SK-N-SH (cell line): ENCODE measurements around the gene PBX1.

Source experiments
- EP300 ChIP-seq, 2 experiments: IDR thresholded peaks; 2 replicates each; pipeline versions ENCODE4 v1.4.0 to v1.6.1; 2012; ENCODE audit warnings: borderline replicate concordance in 1 of 2, low read depth in 1 of 2, low read length in 1 of 2
- RAD21 ChIP-seq: IDR thresholded peaks from 2 replicates; pipeline ENCODE4 v1.6.1; 2012; ENCODE audit warnings: mild to moderate bottlenecking, low read length
- TF ChIP-seq, protein P1 (sequence below): IDR thresholded peaks from 2 replicates; pipeline ENCODE4 v1.6.1; 2012; ENCODE audit warnings: mild to moderate bottlenecking, low read depth, low read length, moderate library complexity

DNA sequence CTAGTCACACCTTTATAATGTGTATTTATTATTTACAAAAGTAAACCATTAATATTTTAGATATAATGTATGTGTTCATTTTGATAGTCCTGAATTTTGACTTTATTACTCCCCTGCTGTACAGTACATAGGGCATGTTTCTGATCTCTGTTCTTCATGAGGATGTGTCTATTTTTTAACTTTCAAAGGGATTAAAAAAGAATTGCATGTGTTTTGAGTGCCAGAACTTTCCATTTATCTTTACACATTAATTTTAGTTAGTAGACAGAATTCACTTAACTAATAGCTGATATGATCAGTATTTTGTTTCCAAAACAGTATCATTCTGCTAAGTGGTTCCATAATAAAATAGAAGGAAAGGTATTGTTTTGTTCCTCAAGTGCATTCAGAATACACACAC is 3.1 kb downstream of the PBX1 start:
- TF ChIP-seq RAD21, result no peak
- no peak for TF ChIP-seq EP300 (IDR thresholded peaks at IDR 0.05; ENCODE audit: borderline replicate concordance in 1 of 2, low read depth in 1 of 2, low read length in 1 of 2)
- TF ChIP-seq, protein P1, sequence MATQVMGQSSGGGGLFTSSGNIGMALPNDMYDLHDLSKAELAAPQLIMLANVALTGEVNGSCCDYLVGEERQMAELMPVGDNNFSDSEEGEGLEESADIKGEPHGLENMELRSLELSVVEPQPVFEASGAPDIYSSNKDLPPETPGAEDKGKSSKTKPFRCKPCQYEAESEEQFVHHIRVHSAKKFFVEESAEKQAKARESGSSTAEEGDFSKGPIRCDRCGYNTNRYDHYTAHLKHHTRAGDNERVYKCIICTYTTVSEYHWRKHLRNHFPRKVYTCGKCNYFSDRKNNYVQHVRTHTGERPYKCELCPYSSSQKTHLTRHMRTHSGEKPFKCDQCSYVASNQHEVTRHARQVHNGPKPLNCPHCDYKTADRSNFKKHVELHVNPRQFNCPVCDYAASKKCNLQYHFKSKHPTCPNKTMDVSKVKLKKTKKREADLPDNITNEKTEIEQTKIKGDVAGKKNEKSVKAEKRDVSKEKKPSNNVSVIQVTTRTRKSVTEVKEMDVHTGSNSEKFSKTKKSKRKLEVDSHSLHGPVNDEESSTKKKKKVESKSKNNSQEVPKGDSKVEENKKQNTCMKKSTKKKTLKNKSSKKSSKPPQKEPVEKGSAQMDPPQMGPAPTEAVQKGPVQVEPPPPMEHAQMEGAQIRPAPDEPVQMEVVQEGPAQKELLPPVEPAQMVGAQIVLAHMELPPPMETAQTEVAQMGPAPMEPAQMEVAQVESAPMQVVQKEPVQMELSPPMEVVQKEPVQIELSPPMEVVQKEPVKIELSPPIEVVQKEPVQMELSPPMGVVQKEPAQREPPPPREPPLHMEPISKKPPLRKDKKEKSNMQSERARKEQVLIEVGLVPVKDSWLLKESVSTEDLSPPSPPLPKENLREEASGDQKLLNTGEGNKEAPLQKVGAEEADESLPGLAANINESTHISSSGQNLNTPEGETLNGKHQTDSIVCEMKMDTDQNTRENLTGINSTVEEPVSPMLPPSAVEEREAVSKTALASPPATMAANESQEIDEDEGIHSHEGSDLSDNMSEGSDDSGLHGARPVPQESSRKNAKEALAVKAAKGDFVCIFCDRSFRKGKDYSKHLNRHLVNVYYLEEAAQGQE, result no peak
